ENCODE results near the gene ZMYM2. TPM values are rescaled to one million over a fixed set of nuclear protein-coding genes. Genes with fewer than 3 reads are reported as not detected.

Gene ZMYM2
- total RNA-seq, 1 donor from 2014 or later, result 109 TPM

- Mint-ChIP-seq H3K36me3 (ENCODE audit: low read depth, unreplicated experiment) (peaks cover 30% of the 10 kb centered on the region), H3K27me3 (ENCODE audit: low read depth, unreplicated experiment) (no peaks in the 10 kb centered on the region), H3K4me3 (ENCODE audit: unreplicated experiment) (no peak overlapping the region), H3K27ac (ENCODE audit: unreplicated experiment) (no peak overlapping the region), H3K9me3 (ENCODE audit: unreplicated experiment) (peaks cover 2% of the 10 kb centered on the region), H3K4me1 (ENCODE audit: low read depth, unreplicated experiment) (peaks cover 3% of the 10 kb centered on the region)
- H3K36me3 ChIP-seq (ENCODE audit: insufficient read depth, low read length), result peaks cover 3% of the 10 kb centered on the region
- peaks cover 66% of the 10 kb centered on the region for H3K79me2 ChIP-seq (ENCODE audit: insufficient read depth, low read length)
- H3K27ac ChIP-seq (ENCODE audit: low read depth, low read length), result no peak overlapping the region
- TF ChIP-seq CTCF (IDR thresholded peaks at IDR 0.05; ENCODE audit: insufficient read depth, low read depth, low read length) (no peak), EZH2 (IDR thresholded peaks at IDR 0.05; ENCODE audit: insufficient read depth, low read length) (no peak)
- DNase-seq (ENCODE audit: low read depth), result no peak
- no peaks in the 10 kb centered on the region for H3K4me1 ChIP-seq (ENCODE audit: insufficient read depth, low read length)
- H3K4me3 ChIP-seq (ENCODE audit: insufficient read depth, low read depth, low read length), result no peak overlapping the region
- H4K20me1 ChIP-seq (ENCODE audit: insufficient read depth, low read length), result peaks cover 47% of the 10 kb centered on the region
- H2AFZ ChIP-seq (ENCODE audit: low read depth, low read length), result no peak overlapping the region
- peak; percentile 54 for FAIRE-seq
- H3K9ac ChIP-seq (ENCODE audit: low read length), result no peak overlapping the region
- H3K9me3 ChIP-seq (ENCODE audit: insufficient read depth, low read depth, low read length), result no peaks in the 10 kb centered on the region
- H3K4me2 ChIP-seq (ENCODE audit: low read length), result no peak overlapping the region
- no peaks in the 10 kb centered on the region for H3K27me3 ChIP-seq (ENCODE audit: insufficient read depth, low read length)
Measured at GRCh38 chr13:20015763-20016162, 57.2 kb downstream of the ZMYM2 start.

GRCh38 chr13:20016649-20017364 lies 58.3 kb downstream of the ZMYM2 start:
- Histone ChIP-seq H3K4me2 (ENCODE audit: low read length) (no peak overlapping the region), H3K36me3 (ENCODE audit: insufficient read depth, low read length) (peaks cover 9% of the 10 kb centered on the region), H3K9me3 (ENCODE audit: insufficient read depth, low read depth, low read length) (no peaks in the 10 kb centered on the region), H2AFZ (ENCODE audit: low read depth, low read length) (no peak overlapping the region), H3K9ac (ENCODE audit: low read length) (no peak overlapping the region), H3K4me3 (ENCODE audit: insufficient read depth, low read depth, low read length) (no peak overlapping the region), H3K27ac (ENCODE audit: low read depth, low read length) (no peak overlapping the region), H3K79me2 (ENCODE audit: insufficient read depth, low read length) (peaks cover 71% of the 10 kb centered on the region), H3K27me3 (ENCODE audit: insufficient read depth, low read length) (no peaks in the 10 kb centered on the region), H3K4me1 (ENCODE audit: insufficient read depth, low read length) (no peaks in the 10 kb centered on the region), H4K20me1 (ENCODE audit: insufficient read depth, low read length) (peaks cover 50% of the 10 kb centered on the region)
- Mint-ChIP-seq H3K4me1 (ENCODE audit: low read depth, unreplicated experiment) (peaks cover 7% of the 10 kb centered on the region), H3K36me3 (ENCODE audit: low read depth, unreplicated experiment) (peaks cover 26% of the 10 kb centered on the region), H3K27me3 (ENCODE audit: low read depth, unreplicated experiment) (no peaks in the 10 kb centered on the region), H3K4me3 (ENCODE audit: unreplicated experiment) (no peak overlapping the region), H3K27ac (ENCODE audit: unreplicated experiment) (no peak overlapping the region), H3K9me3 (ENCODE audit: unreplicated experiment) (peaks cover 2% of the 10 kb centered on the region)
- FAIRE-seq, result no peak
- no peak for DNase-seq (ENCODE audit: low read depth)
- no peak for TF ChIP-seq CTCF (IDR thresholded peaks at IDR 0.05; ENCODE audit: insufficient read depth, low read depth, low read length)
- TF ChIP-seq EZH2 (IDR thresholded peaks at IDR 0.05; ENCODE audit: insufficient read depth, low read length), result no peak

GRCh38 chr13:20017365-20017711 lies 58.8 kb downstream of the ZMYM2 start:
- Histone ChIP-seq H3K4me1 (ENCODE audit: insufficient read depth, low read length) (no peaks in the 10 kb centered on the region), H3K4me3 (ENCODE audit: insufficient read depth, low read depth, low read length) (no peak overlapping the region), H3K9ac (ENCODE audit: low read length) (no peak overlapping the region), H3K79me2 (ENCODE audit: insufficient read depth, low read length) (peaks cover 71% of the 10 kb centered on the region), H3K27me3 (ENCODE audit: insufficient read depth, low read length) (no peaks in the 10 kb centered on the region), H3K27ac (ENCODE audit: low read depth, low read length) (no peak overlapping the region), H3K36me3 (ENCODE audit: insufficient read depth, low read length) (peaks cover 11% of the 10 kb centered on the region), H2AFZ (ENCODE audit: low read depth, low read length) (no peak overlapping the region), H3K9me3 (ENCODE audit: insufficient read depth, low read depth, low read length) (no peaks in the 10 kb centered on the region), H3K4me2 (ENCODE audit: low read length) (no peak overlapping the region), H4K20me1 (ENCODE audit: insufficient read depth, low read length) (peaks cover 51% of the 10 kb centered on the region)
- Mint-ChIP-seq H3K4me1 (ENCODE audit: low read depth, unreplicated experiment) (peaks cover 12% of the 10 kb centered on the region), H3K4me3 (ENCODE audit: unreplicated experiment) (no peak overlapping the region), H3K9me3 (ENCODE audit: unreplicated experiment) (peaks cover 2% of the 10 kb centered on the region), H3K27ac (ENCODE audit: unreplicated experiment) (no peak overlapping the region), H3K36me3 (ENCODE audit: low read depth, unreplicated experiment) (peaks cover 26% of the 10 kb centered on the region), H3K27me3 (ENCODE audit: low read depth, unreplicated experiment) (no peaks in the 10 kb centered on the region)
- TF ChIP-seq CTCF (IDR thresholded peaks at IDR 0.05; ENCODE audit: insufficient read depth, low read depth, low read length), result no peak
- TF ChIP-seq EZH2 (IDR thresholded peaks at IDR 0.05; ENCODE audit: insufficient read depth, low read length), result no peak
- FAIRE-seq (no peak), DNase-seq (ENCODE audit: low read depth) (no peak)

Data from astrocyte (in vitro differentiated cells and primary cell).